GM21526 (cell line): ENCODE data around the gene TDRD3.

Source experiments
- ATAC-seq: cut with Tn5 transposase; IDR thresholded peaks from one replicate; pipeline ENCODE4 v1.9.1; 2021; ENCODE audit warnings: moderate library complexity; ENCODE audit not compliant: unreplicated experiment, low FRiP score

The TDRD3 gene

DNA sequence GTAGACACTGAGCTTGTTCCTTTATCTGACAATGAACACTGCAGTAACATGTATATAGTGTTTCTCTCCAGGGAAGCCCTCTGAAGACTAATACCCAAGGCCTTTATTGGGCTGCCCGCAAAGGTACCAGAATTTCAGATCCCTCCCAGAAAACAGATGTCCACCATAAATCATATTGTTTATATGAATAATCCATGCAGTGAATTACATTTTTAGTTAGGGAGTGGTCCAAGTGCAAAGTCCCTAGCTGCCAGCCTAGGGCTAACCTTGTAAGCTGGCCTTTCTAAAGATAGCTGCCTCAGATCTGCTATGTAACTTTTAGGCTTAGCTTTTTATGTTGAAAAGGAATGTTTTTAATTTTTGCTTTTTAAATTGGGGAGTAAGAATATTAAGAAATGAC is 44.7 kb downstream of the TDRD3 start:
- ATAC-seq, result no peak

DNA sequence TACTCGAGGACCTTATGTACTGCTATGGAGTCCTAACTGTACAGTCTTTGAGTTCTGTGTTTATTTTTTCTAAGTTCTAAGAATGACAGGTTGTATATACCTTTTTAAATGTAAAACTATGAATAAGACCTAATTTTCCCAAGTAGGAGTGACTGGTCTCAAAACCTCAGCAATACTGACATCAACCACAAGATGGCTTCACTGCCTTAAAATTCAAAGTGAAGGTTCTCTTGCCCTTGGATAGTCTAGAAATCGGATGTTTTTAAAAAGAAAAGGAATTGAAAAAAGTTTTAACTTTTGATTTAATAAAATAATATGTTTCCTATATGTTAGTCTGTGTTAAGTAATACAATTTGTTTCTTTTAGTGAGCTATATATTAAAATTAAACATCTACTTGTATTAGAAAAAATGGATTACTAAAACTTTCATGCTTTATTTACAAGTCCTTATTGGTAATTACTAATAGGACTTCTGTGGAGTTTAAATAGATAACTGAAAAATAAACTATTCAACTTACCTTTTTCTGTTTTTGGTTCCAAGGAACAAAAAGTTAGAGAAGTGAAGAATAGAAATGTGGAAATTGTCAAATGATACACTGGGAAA is 52.0 kb downstream of the TDRD3 start:
- peak; percentile 83 for ATAC-seq

DNA sequence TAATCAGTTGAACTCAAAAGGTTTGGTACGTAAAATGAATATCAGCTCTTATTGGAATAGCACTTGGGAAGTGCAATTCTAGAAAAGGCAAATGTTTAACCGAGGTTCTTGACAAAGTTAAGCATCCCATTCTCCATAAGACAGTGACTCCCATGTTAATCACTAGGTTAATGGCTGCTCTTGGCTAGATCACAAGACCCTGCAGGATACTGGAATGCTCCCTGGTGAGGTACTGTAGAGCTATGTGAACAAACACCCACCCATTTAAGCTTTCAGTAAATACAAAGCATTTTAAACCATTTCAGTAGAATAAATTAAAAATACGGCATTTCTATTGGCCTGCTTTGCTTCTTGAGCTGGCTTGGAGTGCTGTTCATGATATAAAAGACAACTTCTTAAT is 56.5 kb downstream of the TDRD3 start:
- no peak for ATAC-seq

DNA sequence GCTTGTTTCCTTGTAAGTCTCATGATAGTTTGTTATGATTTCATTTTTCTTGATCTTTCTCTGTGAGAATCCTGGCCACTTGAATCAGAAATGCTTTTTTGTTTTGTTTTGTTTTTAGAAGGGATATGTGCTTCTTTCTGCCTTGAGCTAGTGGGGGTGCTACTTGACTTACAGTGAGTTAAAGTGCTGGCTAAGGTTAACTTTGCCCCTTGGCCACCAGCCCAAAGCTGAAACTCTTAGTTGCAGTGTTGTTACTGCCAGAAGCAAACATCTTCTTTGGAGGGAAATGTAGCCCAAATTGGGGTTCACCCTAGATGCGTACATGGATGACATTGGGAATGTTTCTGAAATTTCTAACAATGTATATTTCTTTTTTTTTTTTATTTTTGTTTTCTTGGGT is 57.4 kb downstream of the TDRD3 start:
- ATAC-seq, result no peak

DNA sequence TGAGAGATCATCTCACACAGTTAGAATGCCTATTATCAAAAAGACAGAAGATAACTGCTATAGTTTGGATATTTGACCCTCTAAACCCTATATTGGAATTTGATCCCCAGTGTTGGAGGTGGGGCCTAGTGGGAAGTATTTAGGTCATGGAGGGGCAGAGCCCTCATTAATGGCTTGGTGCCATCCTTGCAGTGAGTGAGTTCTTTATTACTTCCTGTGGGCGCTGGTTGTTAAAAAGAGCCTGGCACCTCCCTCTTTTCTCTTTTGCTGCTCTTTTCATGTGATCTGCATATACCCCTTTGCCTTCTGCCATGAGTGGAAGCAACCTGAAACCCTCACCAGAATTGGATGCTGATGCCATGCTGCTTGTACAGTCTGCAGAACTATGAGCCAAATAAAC is 66.8 kb downstream of the TDRD3 start:
- ATAC-seq, result no peak

DNA sequence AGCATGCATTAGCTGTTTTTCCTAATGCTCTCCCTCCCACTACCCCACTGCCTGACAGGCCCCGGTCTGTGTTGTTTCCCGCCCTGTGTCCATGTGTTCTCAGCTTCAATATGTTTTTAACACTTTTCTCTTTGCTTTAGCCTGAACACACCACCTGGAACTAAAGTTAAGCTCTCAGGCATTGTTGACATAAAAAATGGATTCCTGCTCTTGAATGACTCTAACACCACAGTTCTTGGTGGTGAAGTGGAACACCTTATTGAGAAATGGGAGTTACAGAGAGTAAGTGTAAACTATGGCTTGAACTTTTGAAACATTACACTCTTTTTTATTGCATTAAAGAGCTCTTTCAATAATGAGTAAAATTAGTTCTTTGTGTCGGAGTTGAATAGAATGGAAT is 70.1 kb downstream of the TDRD3 start:
- ATAC-seq, result no peak

DNA sequence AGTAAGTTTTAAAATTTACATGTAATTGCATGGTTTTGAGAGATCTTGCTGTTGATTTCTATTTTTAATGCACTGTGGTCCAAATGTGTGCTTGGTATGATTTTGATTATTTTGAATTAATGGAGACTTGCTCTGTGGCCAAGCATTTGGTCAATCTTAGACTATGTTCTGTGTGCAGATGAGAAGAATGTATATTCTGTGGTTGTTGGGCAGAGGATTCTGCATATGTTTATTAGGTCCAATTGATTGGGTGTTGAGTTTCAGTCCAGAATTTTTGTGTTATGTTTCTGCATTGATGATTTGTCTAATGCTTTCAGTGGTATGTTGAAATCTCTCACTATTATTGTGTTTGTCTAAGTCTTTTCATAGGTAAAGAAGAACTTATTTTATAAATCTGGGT is 82.3 kb downstream of the TDRD3 start:
- no peak for ATAC-seq

DNA sequence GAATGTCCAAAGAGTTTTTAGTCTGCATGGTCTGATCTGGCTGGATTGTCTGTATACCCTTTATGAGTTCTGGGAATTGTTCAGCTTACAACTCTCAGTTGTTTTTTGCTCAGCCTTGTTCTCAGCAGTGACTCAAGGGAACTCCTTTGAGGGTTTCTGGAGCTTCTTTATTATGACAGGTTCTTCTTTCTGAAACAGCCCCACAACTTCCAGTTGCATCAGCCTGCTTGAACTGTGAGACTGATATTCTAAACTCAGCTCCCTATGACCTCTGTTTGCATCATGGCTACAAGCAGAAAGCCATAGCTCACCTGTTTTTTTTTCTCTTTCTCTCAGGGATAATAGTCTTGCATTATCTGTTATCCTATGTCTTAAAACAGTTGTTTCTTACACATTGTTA is 85.0 kb downstream of the TDRD3 start:
- no peak for ATAC-seq

DNA sequence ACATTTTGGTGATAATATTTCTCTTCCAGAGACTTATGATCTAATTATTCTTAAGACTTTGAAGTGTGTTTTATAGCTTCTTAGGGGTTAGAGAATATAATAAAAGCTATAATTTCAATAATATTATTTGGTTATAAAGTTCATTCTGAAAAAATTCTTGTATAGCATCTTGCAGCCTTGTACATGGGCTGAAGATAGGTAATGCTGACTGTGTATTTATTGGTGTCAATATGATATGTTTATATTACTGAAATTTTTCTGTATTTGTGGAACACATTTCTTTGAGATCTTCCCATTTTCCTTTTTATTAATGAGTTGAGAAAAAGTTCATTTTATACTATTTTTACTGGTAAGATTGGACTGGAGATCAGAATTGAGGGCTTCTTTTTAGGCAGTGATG is 87.8 kb downstream of the TDRD3 start:
- no peak for ATAC-seq

DNA sequence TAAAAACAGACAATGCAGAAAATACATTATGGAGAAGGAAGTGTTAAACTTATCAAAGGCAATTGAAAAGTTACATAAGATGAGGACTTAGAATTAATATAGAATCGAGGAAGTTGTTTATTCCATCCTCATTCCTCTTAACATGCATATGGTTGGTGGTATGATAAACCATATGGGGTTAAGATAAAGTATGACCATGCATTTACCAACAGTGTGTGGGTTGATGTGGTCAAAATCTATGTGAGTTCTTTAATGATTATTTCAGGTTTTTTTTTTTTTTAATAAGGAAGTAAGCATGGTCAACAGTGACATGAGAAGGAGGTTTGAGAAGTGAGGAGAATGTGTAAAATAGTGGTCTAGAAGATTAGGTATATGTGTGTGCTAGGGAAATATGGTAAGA is 94.5 kb downstream of the TDRD3 start:
- ATAC-seq, result no peak

DNA sequence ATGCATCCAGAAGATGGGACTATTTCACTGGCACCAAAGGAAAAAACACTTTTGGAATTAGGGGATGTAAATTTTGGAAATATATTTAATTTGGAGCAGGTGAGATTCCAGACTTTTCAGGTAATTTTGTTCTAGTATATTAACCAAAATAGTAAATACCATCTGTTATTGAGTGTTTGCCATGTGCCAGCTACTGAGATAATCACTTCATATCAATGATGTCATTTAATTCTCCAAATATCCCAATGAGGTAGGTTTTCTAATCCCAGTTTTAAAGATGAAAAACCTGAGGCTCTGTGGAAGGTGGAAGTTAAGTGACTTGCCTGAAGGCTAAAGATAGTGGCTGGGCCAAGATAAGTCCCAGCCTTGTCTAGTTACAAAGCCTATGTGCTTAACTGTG is 95.2 kb downstream of the TDRD3 start:
- no peak for ATAC-seq

DNA sequence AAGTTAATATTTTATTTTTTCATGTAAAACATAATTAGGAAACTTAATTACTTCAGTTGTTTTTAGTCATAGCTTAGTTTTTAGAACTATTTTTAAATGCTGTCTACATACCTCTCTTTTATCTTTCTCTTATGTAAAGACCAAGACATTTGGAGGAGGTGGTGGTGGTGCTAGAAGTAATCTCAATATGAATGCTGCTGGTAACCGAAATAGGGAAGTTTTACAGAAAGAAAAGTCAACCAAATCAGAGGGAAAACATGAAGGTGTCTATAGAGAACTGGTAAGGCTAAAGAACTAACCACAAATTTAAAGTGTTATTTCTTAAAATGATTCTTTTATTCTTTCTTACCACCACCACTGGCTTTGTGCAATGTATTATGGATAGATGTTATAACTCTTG is 97.3 kb downstream of the TDRD3 start:
- no peak for ATAC-seq

DNA sequence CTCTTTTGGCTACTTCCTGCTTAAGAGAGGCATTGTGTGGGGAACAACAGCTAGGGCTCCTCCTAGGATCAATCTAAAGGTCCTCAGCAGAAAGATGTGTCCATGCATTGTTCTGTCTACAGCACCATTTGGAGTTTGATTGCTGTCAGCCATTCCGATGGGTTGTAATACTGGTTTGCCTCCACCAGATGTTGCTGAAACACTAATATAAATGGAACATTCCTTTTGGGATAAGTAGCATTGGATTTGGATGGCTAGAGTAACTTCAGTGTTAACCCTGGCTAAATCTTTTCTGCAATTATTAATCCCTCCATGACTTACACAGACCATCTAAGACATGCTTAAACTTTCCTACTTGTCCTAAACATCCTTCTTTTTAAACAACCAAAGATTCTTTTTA is 104.2 kb downstream of the TDRD3 start:
- no peak for ATAC-seq

DNA sequence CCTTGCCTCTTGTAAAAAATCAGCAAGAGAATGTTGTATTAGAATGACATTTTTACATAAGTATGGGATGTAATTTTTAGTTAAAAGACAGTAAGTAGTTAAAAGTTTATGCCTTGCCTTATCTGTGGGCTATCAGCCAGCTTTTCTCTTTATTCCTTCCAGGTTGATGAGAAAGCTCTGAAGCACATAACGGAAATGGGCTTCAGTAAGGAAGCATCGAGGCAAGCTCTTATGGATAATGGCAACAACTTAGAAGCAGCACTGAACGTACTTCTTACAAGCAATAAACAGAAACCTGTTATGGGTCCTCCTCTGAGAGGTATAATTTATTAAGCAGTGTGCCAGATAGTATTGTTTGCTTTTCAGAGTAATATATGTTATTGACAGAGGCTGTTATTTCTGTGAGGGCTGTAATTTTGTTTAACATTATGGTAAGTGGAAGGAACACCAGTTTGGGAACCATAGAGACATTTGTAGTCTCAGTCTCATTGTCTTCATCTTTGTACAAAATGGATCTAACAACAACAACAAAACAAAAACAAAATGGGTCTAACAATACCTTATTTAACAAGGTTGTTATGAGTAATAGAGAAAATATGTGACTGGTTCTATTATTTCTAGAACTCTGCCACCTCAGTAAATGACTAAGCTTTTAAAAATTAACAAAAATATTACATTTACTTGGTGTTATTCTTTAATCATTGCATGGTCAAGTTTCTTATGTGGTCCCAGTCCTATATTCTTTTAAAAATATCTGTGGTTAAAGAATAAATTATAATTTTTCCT is 112.8 kb downstream of the TDRD3 start:
- no peak for ATAC-seq

DNA sequence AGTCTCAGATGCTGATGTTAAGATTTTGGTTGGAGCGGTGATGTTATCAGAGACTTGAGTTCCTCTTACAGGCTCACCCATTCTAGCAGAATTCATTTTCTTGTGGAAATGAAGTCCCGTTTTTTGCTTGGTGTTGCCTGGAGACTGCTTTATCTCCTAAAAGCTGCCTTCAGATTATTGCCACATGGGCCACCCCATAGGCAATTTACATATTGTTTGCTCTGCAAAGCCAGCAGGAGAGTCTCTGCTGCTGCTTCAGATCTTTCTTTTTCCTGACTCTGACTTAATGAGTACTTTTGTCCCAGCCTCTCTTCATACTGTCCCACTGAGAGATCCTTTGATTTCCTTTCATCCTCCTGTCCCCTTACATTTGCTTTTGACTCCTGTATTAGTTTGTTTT is 114.6 kb downstream of the TDRD3 start:
- ATAC-seq, result no peak

DNA sequence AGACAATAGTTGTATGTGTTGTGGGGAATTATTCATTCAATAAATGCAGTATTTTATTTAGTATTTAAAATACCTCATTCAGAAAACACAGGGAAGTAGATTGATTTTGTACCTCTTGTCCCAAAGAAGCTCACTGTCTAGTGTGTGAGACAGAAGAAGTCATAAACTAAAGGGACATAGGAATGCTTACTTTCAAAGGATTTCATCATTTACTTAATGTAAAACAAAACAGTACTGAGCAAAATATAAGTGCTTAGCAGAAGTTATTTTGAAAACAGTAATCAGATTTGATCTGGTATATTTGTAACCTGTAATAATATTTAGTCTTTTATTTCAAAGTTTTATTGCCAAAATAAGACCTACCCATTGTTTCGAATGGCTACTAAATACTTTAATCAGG is 117.9 kb downstream of the TDRD3 start:
- ATAC-seq, result no peak

DNA sequence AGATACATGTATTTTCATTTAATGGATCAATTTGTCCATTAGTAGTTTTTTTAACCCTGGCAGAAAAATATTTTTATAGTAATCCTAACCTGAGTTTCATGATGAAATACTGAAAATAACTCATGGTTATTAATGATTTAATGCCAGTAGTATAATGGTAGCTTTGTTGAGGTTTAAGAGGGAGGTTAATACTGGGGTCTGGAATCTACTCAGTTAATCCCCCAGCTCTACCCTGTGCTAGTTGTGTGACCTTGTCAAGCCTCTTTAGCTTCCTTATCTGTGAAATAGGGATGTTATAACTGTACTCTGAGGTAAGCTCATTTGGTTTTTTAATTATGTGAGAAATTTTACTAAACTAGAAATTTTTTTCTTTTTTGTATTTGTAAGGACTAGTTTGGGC is 122.5 kb downstream of the TDRD3 start:
- ATAC-seq, result no peak

DNA sequence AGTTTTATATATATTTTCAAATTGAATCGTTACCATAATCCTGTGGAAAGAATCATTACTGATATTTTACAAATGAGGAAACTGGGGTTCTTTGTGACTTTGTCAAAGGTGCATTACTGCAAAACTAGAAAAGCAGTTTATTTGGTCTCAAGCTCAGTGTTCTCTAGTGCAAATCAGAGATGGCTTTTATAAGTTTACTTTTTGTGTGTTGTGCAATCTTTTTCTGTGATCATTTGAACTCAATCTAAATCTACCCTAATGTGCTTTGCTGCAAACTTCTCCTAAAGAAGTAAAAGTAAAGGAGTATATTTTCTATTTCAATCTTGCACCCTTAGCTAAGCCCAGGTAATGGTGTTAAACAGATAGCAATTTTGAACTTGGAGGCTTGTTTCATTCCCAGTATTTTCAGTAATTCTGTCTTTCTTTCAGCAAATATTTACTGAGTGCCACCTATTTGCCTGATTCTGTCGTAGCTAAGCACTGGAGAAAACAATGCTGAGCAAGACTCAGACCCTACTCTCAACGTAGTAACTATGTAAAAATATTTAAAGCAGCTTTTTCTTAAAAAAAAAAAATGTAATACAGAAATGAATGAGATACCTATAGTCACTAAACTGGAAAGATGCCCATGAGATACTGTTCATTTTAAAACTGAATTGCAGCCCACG is 124.0 kb downstream of the TDRD3 start:
- no peak for ATAC-seq

DNA sequence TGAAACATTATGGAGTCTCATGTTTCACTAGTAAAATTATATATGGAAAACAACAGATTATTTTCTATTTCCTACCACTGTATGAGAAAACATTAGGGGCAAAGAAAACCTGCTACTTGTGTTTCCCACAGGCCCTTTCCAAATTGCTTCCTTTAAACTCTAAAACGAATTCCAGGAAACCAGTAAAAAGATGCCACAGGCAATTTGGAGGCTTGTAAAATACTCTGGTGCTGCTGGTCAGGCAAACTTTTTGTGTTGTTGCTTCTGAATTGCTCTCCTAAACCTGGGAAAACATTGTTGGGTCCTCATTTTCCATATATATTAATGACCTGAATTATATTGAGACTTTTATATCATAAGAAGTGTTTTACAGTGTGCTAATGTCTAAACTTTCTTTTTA is 141.5 kb downstream of the TDRD3 start:
- no peak for ATAC-seq

DNA sequence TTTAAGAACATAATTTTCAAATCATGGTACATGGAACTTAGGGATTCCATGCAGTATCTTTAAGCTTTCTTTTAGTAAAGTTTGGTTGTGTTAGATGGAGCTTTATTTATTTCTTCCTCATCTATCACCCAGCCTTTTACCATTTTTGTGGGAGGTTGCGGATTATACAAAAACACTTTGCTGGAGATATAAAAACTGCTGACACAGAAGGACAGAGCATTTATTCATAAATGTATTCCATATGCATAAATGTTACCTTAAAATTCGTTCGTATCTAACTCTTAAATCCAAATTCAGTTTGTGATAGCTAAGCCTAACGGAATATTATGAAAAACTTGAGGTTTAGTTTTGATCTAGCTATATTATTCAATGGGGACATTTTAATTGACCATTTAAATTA is 143.3 kb downstream of the TDRD3 start:
- no peak for ATAC-seq

DNA sequence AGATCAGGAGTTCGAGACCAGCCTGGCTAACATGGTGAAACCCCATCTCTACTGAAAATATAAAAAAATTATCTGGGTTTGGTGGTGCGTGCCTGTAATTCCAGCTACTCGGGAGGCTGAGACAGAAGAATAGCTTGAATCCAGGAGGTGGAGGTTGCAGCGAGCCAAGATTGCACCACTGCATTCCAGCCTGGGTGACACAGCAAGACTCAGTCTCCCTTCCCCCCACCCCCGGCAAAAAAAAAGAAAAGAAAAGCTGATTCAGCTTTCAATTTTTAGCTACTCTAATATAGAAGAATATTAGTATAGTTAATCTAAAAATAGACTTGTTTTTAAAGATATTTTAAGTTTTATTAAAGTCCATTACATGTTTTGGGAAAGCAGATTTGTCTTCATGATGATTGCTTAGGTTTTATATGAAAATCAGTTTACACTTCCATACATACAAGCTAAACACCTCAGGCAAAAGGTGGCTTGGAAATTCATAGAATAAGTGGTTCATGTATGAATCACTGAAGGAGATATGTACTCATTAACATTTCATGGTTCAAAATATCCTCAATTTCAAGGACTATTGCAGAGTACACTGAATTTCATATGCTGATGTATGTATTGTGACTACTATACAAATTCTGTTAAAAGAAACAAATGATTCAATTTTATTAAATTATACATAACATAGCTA is 165.2 kb downstream of the TDRD3 start:
- ATAC-seq, result no peak
